SK-N-SH treated with all-trans-retinoic acid at 6 μM for 48 hours (cell line): ENCODE data around the gene ZNF418.

ENCODE experiments used
- ARNTL ChIP-seq: fragments of 450-650 bp; formaldehyde crosslinking; IDR thresholded peaks from 2 replicates; pipeline ENCODE4 v1.5.0; 2020; ENCODE audit warnings: low read depth, mild to moderate bottlenecking, moderate library complexity, borderline replicate concordance
- CSDC2 ChIP-seq: fragments of 250-450 bp; sonication (Bioruptor Pico); IDR thresholded peaks from 2 replicates; pipeline ENCODE4 v1.5.0; 2020; ENCODE audit warnings: mild to moderate bottlenecking, moderate library complexity
- PATZ1 ChIP-seq: fragments of 250-450 bp; sonication (Bioruptor Pico); IDR thresholded peaks from 2 replicates; pipeline ENCODE4 v1.8.0; 2020; ENCODE audit warnings: mild to moderate bottlenecking, moderate library complexity, borderline replicate concordance
- POU6F1 ChIP-seq: fragments of 250-450 bp; sonication (Bioruptor Pico); IDR thresholded peaks from 2 replicates; pipeline ENCODE4 v1.8.0; 2021; ENCODE audit warnings: low read depth, mild to moderate bottlenecking, moderate library complexity, borderline replicate concordance
- SNAI2 ChIP-seq: fragments of 250-450 bp; sonication (Bioruptor Pico); IDR thresholded peaks from 2 replicates; pipeline ENCODE4 v1.5.0; 2020; ENCODE audit warnings: mild to moderate bottlenecking, moderate library complexity
- TCF4 ChIP-seq: fragments of 250-450 bp; sonication (Bioruptor Pico); IDR thresholded peaks from 2 replicates; pipeline ENCODE4 v1.8.0; 2021; ENCODE audit warnings: mild to moderate bottlenecking, moderate library complexity, borderline replicate concordance
- TOX ChIP-seq: fragments of 250-450 bp; sonication (Bioruptor Pico); IDR thresholded peaks from 2 replicates; pipeline ENCODE4 v1.8.0; 2021; ENCODE audit warnings: mild to moderate bottlenecking, moderate library complexity, borderline replicate concordance
- ZFP3 ChIP-seq: fragments of 250-450 bp; sonication (Bioruptor Pico); IDR thresholded peaks from 2 replicates; pipeline ENCODE4 v1.5.0; 2020; ENCODE audit warnings: mild to moderate bottlenecking, moderate library complexity
- ZFP30 ChIP-seq: fragments of 450-650 bp; formaldehyde crosslinking; IDR thresholded peaks from 2 replicates; pipeline ENCODE4 v1.5.0; 2022; ENCODE audit warnings: mild to moderate bottlenecking, moderate library complexity
- TF ChIP-seq, protein P1 (sequence below): fragments of 250-450 bp; sonication (Bioruptor Pico); IDR thresholded peaks from 2 replicates; pipeline ENCODE4 v1.5.1; 2020; ENCODE audit warnings: low read depth, mild to moderate bottlenecking, moderate library complexity

DNA sequence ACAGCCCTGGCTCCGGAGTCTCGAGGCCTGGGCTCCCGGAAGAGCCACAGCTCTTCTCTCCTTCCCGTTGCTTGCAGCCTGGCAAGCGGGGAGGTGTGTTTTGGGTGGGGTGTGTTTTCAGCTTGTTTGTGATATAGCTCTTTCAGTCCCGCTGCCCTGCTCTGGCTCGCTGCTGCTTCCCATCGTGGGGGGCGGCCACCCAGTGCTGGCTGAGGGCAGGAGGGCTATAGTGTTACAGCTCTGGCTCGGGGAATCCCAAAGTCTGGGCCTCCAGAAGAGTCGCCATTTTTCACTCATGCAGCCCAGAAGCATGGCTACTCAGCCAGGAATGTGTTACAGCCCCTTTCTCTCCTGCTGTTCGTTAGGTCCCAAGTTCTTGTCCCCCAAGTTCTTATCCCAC is 14.5 kb upstream of the ZNF418 start:
- TF ChIP-seq ZFP3 (CRISPR knock-in tag) (no peak), TCF4 (CRISPR knock-in tag) (no peak), SNAI2 (no peak), ZFP30 (no peak), TOX (CRISPR knock-in tag) (no peak), PATZ1 (CRISPR knock-in tag) (no peak), POU6F1 (CRISPR knock-in tag) (no peak), ARNTL (CRISPR knock-in tag) (no peak), CSDC2 (CRISPR knock-in tag) (no peak)
- TF ChIP-seq, protein P1, sequence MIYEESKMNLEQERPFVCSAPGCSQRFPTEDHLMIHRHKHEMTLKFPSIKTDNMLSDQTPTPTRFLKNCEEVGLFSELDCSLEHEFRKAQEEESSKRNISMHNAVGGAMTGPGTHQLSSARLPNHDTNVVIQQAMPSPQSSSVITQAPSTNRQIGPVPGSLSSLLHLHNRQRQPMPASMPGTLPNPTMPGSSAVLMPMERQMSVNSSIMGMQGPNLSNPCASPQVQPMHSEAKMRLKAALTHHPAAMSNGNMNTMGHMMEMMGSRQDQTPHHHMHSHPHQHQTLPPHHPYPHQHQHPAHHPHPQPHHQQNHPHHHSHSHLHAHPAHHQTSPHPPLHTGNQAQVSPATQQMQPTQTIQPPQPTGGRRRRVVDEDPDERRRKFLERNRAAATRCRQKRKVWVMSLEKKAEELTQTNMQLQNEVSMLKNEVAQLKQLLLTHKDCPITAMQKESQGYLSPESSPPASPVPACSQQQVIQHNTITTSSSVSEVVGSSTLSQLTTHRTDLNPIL (CRISPR knock-in tag), result no peak
